ENCODE results near the gene CASP9.

- TF ChIP-seq CTCF (IDR thresholded peaks at IDR 0.05) (no peak), POLR2AphosphoS5 (IDR thresholded peaks at IDR 0.05) (peak; percentile 57 to 79), POLR2A (IDR thresholded peaks at IDR 0.05) (peak in 2 of 4 donors; percentile 16 to 43), EP300 (IDR thresholded peaks at IDR 0.05) (no peak)
Measured at GRCh38 chr1:15524021-15524282, at the start of gene CASP9.
